ENCODE data around the gene GRID1. TPM values are rescaled to one million over a fixed set of nuclear protein-coding genes. Genes with fewer than 3 reads are reported as not detected.
A peak's percentile ranks its signal among the peaks of the same experiment; 100 is the strongest.

The GRID1 gene
- total and polyA plus RNA-seq, 8 donors, result 0.31 to 8.5 (median 1.0) TPM; not detected in 1

GRCh38 chr10:85789125-85789524, 577.5 kb downstream of the GRID1 start:
- peak in 1 of 2 donors; percentile 46 for DNase-seq
- no peaks in the 10 kb centered on the region for H3K9me3 ChIP-seq
- H3K27ac ChIP-seq, result no peak overlapping the region
- no peaks in the 10 kb centered on the region for H3K36me3 ChIP-seq
- H3K27me3 ChIP-seq, result no peaks in the 10 kb centered on the region
- intact Hi-C loops (cut with DNase I; ENCODE audit: low total_unique reads), result no loop called here
- H3K4me1 ChIP-seq, result peaks cover 0 to 10% (median 0%) of the 10 kb centered on the region in 4 donors
- no peak overlapping the region for H3K4me3 ChIP-seq
- 76 to 88% (median 85%) methylated on average over 3 of the region's 3 CpGs for WGBS, 5 donors
- TF ChIP-seq EP300 (IDR thresholded peaks at IDR 0.05) (no peak), POLR2AphosphoS5 (IDR thresholded peaks at IDR 0.05) (no peak), CTCF (IDR thresholded peaks at IDR 0.05) (no peak), POLR2A (IDR thresholded peaks at IDR 0.05) (no peak)

- no peak overlapping the region for H3K4me3 ChIP-seq
- 66 to 92% (median 82%) methylated on average over 4 of the region's 4 CpGs for WGBS, 5 donors
Measured at GRCh38 chr10:85788570-85788969, 578.0 kb downstream of the GRID1 start.

GRCh38 chr10:85787881-85788280, 578.7 kb downstream of the GRID1 start:
- intact Hi-C loops (cut with DNase I; ENCODE audit: low total_unique reads), result no loop called here
- TF ChIP-seq POLR2AphosphoS5 (IDR thresholded peaks at IDR 0.05) (no peak), POLR2A (IDR thresholded peaks at IDR 0.05) (no peak), CTCF (IDR thresholded peaks at IDR 0.05) (no peak), EP300 (IDR thresholded peaks at IDR 0.05) (no peak)
- Histone ChIP-seq H3K4me1 (peaks cover 0 to 10% (median 0%) of the 10 kb centered on the region in 4 donors), H3K36me3 (no peaks in the 10 kb centered on the region), H3K27ac (no peak overlapping the region), H3K4me3 (no peak overlapping the region), H3K9me3 (no peaks in the 10 kb centered on the region), H3K27me3 (no peaks in the 10 kb centered on the region)
- no peak for DNase-seq
- 92 to 95% (median 93%) methylated on average over 3 of the region's 3 CpGs for WGBS, 5 donors

More at GRCh38 chr10:85788570-85788969, 578.0 kb downstream of the GRID1 start:
- no peak for DNase-seq
- Histone ChIP-seq H3K36me3 (no peaks in the 10 kb centered on the region), H3K27me3 (no peaks in the 10 kb centered on the region), H3K9me3 (no peaks in the 10 kb centered on the region), H3K27ac (no peak overlapping the region), H3K4me1 (peaks cover 0 to 10% (median 0%) of the 10 kb centered on the region in 4 donors)
- TF ChIP-seq CTCF (IDR thresholded peaks at IDR 0.05) (no peak), EP300 (IDR thresholded peaks at IDR 0.05) (no peak)
- intact Hi-C loops (cut with DNase I; ENCODE audit: low total_unique reads), result no loop called here

- Histone ChIP-seq H3K4me1 (peaks cover 0 to 6% (median 0%) of the 10 kb centered on the region in 4 donors), H3K27me3 (no peaks in the 10 kb centered on the region), H3K4me3 (no peak overlapping the region), H3K9me3 (no peaks in the 10 kb centered on the region), H3K36me3 (no peaks in the 10 kb centered on the region), H3K27ac (no peak overlapping the region)
- no peak for DNase-seq
- TF ChIP-seq POLR2AphosphoS5 (IDR thresholded peaks at IDR 0.05), result no peak
- intact Hi-C loops (cut with DNase I; ENCODE audit: low total_unique reads), result no loop called here
- WGBS, 5 donors, result 59 to 80% (median 66%) methylated on average over 5 of the region's 5 CpGs
Measured at GRCh38 chr10:85787393-85787792, 579.2 kb downstream of the GRID1 start.

GRCh38 chr10:85786401-85786899, 580.1 kb downstream of the GRID1 start:
- Histone ChIP-seq H3K27ac (no peak overlapping the region), H3K36me3 (no peaks in the 10 kb centered on the region), H3K27me3 (no peaks in the 10 kb centered on the region), H3K4me1 (no peaks in the 10 kb centered on the region), H3K4me3 (no peak overlapping the region), H3K9me3 (no peaks in the 10 kb centered on the region)
- 32 to 56% (median 41%) methylated on average over 9 to 10 of the region's 10 CpGs for WGBS, 5 donors
- intact Hi-C loops (cut with DNase I; ENCODE audit: low total_unique reads), result no loop called here
- no peak for TF ChIP-seq EP300 (IDR thresholded peaks at IDR 0.05)
- TF ChIP-seq POLR2A (IDR thresholded peaks at IDR 0.05), result no peak
- TF ChIP-seq CTCF (IDR thresholded peaks at IDR 0.05), result no peak
- no peak for TF ChIP-seq POLR2AphosphoS5 (IDR thresholded peaks at IDR 0.05)
- DNase-seq, result peak in 1 of 2 donors; percentile 37
